ENCODE results near the gene ARHGAP6. TPM values are rescaled to one million over a fixed set of nuclear protein-coding genes. Genes with fewer than 3 reads are reported as not detected.

Gene ARHGAP6
- total RNA-seq, 1 experiment from 2014 or later = 1.8 TPM

- no peak for DNase-seq (ENCODE audit: low read depth)
- in situ Hi-C loops (cut with HindIII; ENCODE audit: low pct_unique_long_range_greater_than_20kb, low sequenced_read_pairs) = no loop called here
Observed at GRCh38 chrX:11422525-11422857, 243.2 kb downstream of the ARHGAP6 start.

DNA sequence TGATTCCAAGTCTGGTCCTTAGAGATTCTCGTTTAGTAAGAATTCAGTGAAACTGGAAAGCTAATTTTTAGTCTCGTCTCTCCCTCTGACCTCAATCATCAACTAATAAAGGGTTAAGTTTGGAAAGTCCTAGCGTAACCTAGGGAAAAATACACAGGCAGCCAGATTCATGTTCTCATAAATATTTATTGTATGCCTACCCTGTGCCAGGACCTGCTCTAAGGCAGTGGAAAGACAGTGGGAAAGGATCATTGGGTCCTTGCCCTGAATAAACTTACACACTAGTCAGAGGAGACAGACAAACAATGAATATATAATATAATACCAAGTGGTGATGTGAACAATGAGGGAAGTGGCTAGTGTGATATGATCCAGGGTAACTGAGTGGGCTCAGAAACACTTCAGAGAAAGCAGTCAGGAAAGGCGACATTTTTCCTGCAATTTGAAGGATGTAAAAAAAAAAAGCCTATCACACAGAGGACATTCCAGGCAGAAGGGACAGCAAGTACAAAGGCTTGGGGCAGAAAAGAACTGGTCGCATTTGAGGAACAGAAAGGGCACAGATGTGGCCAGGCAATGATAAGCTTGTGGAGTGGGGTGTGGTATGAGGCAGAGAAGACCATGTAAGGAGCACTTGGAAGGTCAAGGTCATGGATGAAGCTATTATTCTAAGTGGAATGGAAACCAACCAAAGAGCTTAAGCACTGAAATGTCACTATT, 243.8 kb downstream of the ARHGAP6 start:
- in situ Hi-C loops (cut with HindIII; ENCODE audit: low pct_unique_long_range_greater_than_20kb, low sequenced_read_pairs) = no loop called here

GRCh38 chrX:11420851-11421250, 244.9 kb downstream of the ARHGAP6 start:
- in situ Hi-C loops (cut with HindIII; ENCODE audit: low pct_unique_long_range_greater_than_20kb, low sequenced_read_pairs) = no loop called here

More for the DNA sequence above, 243.8 kb downstream of the ARHGAP6 start:
- no peak for DNase-seq (ENCODE audit: low read depth)

GRCh38 chrX:11419102-11419501, 246.6 kb downstream of the ARHGAP6 start:
- in situ Hi-C loops (cut with HindIII; ENCODE audit: low pct_unique_long_range_greater_than_20kb, low sequenced_read_pairs) = no loop called here
- DNase-seq (ENCODE audit: low read depth) = no peak

More at GRCh38 chrX:11420851-11421250, 244.9 kb downstream of the ARHGAP6 start:
- no peak for DNase-seq (ENCODE audit: low read depth)

DNA sequence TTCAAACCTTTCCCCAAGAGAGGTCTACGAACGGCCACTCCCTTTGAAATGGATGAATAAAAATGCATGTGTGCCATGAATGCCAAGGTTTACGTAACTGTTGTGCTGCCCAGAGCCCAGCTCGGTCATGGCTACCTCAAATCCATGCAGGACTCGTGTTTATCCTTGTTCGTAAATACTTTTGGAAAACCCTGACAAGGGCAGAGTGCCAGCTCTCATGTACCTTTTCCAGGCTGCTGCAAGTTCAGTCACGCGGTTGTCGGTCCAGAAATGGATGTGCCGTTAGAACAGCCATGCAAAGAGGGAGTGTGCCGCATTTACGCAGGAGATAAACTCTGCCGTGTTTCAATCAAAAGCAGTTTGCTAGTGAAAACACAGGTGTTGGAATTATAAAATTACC, 249.1 kb downstream of the ARHGAP6 start:
- no peak for DNase-seq (ENCODE audit: low read depth)
- in situ Hi-C loops (cut with HindIII; ENCODE audit: low pct_unique_long_range_greater_than_20kb, low sequenced_read_pairs) = no loop called here

DNA sequence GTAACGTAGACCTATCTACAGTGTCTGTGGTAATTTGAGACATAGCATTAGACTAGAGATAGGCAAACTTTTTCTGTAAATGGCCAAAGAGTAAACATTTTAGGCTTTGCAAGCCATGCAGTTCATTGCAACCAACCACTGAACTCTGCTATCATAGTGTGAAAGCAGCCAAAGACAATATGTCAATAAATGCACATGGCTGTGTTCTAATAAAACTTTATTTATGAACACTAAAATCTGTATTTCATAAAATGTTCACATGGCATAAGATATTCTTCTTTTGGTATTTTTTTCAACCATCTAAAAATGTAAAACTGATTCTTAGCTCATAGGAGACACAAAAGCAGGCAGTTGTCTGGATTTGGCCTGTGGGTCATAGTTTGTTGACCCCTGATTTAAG, 251.6 kb downstream of the ARHGAP6 start:
- DNase-seq (ENCODE audit: low read depth) = no peak
- in situ Hi-C loops (cut with HindIII; ENCODE audit: low pct_unique_long_range_greater_than_20kb, low sequenced_read_pairs) = no loop called here

GRCh38 chrX:11412715-11413623, 252.8 kb downstream of the ARHGAP6 start:
- DNase-seq (ENCODE audit: low read depth) = no peak
- in situ Hi-C loops (cut with HindIII; ENCODE audit: low pct_unique_long_range_greater_than_20kb, low sequenced_read_pairs) = no loop called here

DNA sequence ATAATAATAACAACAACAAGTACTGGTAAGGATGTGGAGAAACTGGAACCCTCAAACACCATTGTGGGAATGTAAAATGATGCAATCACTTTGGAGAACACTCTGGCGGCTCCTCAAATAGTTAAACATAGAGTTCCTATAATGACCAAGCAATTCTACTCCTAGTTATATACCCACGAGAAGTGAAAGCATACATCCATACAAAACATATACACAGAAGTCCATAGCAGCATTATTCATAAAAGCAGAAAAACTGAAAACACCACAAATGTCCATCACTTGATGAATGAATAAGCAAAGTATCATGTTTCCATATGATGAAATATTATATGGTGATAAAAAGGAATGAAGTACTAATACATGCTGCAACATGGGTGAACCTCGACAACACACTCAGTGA, 255.8 kb downstream of the ARHGAP6 start:
- in situ Hi-C loops (cut with HindIII; ENCODE audit: low pct_unique_long_range_greater_than_20kb, low sequenced_read_pairs) = no loop called here
- no peak for DNase-seq (ENCODE audit: low read depth)

DNA sequence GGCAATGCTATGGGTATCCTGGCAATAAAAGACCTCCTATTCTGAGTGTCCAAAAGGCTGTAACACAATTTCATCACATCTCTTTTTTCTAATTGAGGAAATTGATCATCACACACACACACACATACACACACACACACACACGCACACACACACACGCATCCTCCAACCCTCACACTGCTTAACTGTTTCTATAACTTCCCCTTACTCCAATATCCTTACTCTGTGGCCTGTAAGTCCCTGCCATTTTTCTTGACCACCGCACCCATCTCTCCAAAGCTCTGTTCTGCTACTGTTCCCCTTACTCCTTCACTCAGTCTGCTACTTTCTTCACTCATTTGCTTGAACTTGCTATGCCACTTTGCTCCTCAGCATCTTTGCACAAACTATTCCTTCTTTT, 256.9 kb downstream of the ARHGAP6 start:
- in situ Hi-C loops (cut with HindIII; ENCODE audit: low pct_unique_long_range_greater_than_20kb, low sequenced_read_pairs) = no loop called here

DNA sequence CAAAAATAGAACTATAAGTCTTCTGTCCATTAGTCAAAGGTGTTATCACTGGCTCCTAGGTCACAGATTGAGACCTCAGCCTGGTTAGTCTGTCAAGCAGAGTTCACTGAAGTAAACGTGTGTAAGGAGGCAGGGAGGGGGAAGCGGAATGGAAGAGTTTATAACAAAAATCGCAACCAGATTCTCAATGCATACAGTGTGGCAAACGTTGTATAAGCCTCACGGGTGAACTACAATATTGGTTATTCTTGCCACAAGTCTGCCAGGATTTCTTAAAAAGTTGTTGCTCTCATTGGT, 257.7 kb downstream of the ARHGAP6 start:
- no peak for DNase-seq (ENCODE audit: low read depth)
- in situ Hi-C loops (cut with HindIII; ENCODE audit: low pct_unique_long_range_greater_than_20kb, low sequenced_read_pairs) = no loop called here

More for the DNA sequence above, 256.9 kb downstream of the ARHGAP6 start:
- no peak for DNase-seq (ENCODE audit: low read depth)

GRCh38 chrX:11407331-11408108, 258.2 kb downstream of the ARHGAP6 start:
- DNase-seq (ENCODE audit: low read depth) = no peak
- in situ Hi-C loops (cut with HindIII; ENCODE audit: low pct_unique_long_range_greater_than_20kb, low sequenced_read_pairs) = no loop called here

GRCh38 chrX:11406109-11406765, 259.5 kb downstream of the ARHGAP6 start:
- no peak for DNase-seq (ENCODE audit: low read depth)
- in situ Hi-C loops (cut with HindIII; ENCODE audit: low pct_unique_long_range_greater_than_20kb, low sequenced_read_pairs) = no loop called here

DNA sequence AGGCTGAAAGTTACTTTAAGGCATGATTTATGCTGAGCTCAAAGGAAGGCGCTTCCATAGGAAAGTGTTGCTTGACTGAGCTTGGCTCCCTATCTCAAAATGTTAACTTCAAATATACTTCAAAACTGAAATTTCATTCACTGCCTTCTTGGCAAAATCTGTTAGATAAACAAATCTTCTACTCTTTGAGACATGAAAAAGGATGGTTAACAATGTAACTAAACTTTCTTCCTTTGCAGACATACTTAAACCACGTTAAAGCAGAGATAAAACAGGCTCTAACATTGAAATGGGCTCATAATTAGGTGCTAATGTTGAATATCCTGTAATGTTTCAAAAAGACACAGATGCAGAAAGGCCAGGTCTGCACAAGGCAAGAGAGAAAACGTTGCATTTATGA, 262.1 kb downstream of the ARHGAP6 start:
- in situ Hi-C loops (cut with HindIII; ENCODE audit: low pct_unique_long_range_greater_than_20kb, low sequenced_read_pairs) = no loop called here

DNA sequence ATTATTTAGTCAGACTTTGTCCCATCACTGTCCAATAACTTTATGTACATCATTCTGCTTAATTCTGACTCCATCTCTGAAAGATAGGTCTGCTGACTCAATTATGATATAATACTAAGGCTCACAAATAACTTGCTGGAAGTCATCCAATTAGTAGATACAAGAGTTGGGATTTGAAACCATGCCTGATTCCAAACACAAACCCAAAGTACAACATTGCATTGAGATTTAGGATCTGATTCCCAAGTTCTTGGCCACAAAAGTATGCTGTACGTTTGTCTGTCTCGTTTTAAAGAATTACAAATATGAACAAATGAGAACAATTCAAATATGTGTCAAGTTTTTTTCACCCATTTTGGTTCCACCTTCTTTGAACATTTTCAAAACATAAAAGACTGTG, 263.8 kb downstream of the ARHGAP6 start:
- in situ Hi-C loops (cut with HindIII; ENCODE audit: low pct_unique_long_range_greater_than_20kb, low sequenced_read_pairs) = no loop called here
- DNase-seq (ENCODE audit: low read depth) = no peak

More for the DNA sequence above, 262.1 kb downstream of the ARHGAP6 start:
- no peak for DNase-seq (ENCODE audit: low read depth)

GRCh38 chrX:11399489-11400094, 266.1 kb downstream of the ARHGAP6 start:
- DNase-seq (ENCODE audit: low read depth) = no peak
- in situ Hi-C loops (cut with HindIII; ENCODE audit: low pct_unique_long_range_greater_than_20kb, low sequenced_read_pairs) = no loop called here

- in situ Hi-C loops (cut with HindIII; ENCODE audit: low pct_unique_long_range_greater_than_20kb, low sequenced_read_pairs) = no loop called here
Observed at GRCh38 chrX:11398785-11399184, 266.9 kb downstream of the ARHGAP6 start.

GRCh38 chrX:11398139-11398538, 267.6 kb downstream of the ARHGAP6 start:
- in situ Hi-C loops (cut with HindIII; ENCODE audit: low pct_unique_long_range_greater_than_20kb, low sequenced_read_pairs) = no loop called here
- DNase-seq (ENCODE audit: low read depth) = no peak

More at GRCh38 chrX:11398785-11399184, 266.9 kb downstream of the ARHGAP6 start:
- no peak for DNase-seq (ENCODE audit: low read depth)

- in situ Hi-C loops (cut with HindIII; ENCODE audit: low pct_unique_long_range_greater_than_20kb, low sequenced_read_pairs) = no loop called here
Observed at GRCh38 chrX:11397680-11398079, 268.0 kb downstream of the ARHGAP6 start.

More at GRCh38 chrX:11397680-11398079, 268.0 kb downstream of the ARHGAP6 start:
- DNase-seq (ENCODE audit: low read depth) = no peak

Data from Caki2 (cell line).